ACHN (cell line): ENCODE measurements around the gene ESYT2.
A peak's percentile ranks its signal among the peaks of the same experiment; 100 is the strongest.
"Not testable (repeated sequence)": the region's sequence is repeated elsewhere in the genome, so short reads cannot be mapped to it uniquely, and the experiment has no call there.

Experiments
- DNase-seq: peaks from one replicate; pipeline ENCODE4 v3.0.0-alpha.2; 2015
- in situ Hi-C: cut with HindIII; loops from 2 replicates; pipeline ENCODE4 v1.10.0; 2017; ENCODE audit warnings: low sequenced_read_pairs, low pct_ligation_motif_present, low pct_unique_long_range_greater_than_20kb

ESYT2 gene, protein sequence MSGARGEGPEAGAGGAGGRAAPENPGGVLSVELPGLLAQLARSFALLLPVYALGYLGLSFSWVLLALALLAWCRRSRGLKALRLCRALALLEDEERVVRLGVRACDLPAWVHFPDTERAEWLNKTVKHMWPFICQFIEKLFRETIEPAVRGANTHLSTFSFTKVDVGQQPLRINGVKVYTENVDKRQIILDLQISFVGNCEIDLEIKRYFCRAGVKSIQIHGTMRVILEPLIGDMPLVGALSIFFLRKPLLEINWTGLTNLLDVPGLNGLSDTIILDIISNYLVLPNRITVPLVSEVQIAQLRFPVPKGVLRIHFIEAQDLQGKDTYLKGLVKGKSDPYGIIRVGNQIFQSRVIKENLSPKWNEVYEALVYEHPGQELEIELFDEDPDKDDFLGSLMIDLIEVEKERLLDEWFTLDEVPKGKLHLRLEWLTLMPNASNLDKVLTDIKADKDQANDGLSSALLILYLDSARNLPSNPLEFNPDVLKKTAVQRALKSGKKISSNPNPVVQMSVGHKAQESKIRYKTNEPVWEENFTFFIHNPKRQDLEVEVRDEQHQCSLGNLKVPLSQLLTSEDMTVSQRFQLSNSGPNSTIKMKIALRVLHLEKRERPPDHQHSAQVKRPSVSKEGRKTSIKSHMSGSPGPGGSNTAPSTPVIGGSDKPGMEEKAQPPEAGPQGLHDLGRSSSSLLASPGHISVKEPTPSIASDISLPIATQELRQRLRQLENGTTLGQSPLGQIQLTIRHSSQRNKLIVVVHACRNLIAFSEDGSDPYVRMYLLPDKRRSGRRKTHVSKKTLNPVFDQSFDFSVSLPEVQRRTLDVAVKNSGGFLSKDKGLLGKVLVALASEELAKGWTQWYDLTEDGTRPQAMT

DNA sequence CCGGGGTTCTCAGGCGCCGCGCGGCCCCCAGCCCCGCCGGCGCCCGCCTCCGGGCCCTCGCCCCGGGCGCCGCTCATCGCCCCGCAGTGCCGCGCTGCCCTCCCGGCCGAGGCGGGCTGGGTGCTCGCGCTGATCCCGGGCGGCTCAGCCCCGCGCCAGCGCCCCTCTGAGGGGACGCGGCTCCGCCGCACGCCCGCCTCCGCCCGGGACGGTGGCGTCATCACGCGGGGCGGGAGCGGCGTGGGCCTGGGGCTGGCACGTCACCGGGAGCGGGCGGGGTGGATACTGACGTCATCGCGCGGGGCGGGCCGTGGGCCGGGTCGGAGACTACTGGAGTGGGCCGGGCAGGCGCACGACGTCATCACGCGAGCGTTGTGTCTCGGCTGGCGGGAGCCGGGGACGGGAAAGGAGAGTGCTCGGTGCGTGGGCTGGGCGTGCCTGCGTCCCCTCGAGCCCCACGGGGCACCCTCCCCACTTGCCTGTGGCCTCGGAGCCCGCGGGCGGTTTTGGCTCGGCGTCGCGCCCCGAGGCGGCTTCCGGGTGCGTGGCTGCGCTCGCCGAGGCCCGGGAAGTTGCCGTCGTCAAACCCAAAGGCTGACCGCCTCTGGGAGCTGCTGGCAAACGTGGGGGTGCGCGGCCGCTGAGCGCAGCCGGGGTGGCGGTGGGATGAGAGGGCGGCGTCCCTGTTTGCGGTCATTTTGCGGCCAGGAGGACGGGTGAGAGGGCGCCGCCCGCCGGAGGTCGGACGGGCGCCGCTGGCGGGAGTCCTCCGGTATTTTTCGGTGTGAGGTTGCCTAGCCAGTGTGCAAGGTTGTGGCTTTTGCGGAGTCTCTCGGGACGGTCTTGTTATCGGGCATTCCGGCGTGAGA is at the start of gene ESYT2:
Gene ESYT2 (minus strand): TSS at position 168 of the 869 bp plus-strand sequence. CDS start 91 bp downstream, at position 77.
- in situ Hi-C loops, result no loop called here
- peak; percentile 98 for DNase-seq

DNA sequence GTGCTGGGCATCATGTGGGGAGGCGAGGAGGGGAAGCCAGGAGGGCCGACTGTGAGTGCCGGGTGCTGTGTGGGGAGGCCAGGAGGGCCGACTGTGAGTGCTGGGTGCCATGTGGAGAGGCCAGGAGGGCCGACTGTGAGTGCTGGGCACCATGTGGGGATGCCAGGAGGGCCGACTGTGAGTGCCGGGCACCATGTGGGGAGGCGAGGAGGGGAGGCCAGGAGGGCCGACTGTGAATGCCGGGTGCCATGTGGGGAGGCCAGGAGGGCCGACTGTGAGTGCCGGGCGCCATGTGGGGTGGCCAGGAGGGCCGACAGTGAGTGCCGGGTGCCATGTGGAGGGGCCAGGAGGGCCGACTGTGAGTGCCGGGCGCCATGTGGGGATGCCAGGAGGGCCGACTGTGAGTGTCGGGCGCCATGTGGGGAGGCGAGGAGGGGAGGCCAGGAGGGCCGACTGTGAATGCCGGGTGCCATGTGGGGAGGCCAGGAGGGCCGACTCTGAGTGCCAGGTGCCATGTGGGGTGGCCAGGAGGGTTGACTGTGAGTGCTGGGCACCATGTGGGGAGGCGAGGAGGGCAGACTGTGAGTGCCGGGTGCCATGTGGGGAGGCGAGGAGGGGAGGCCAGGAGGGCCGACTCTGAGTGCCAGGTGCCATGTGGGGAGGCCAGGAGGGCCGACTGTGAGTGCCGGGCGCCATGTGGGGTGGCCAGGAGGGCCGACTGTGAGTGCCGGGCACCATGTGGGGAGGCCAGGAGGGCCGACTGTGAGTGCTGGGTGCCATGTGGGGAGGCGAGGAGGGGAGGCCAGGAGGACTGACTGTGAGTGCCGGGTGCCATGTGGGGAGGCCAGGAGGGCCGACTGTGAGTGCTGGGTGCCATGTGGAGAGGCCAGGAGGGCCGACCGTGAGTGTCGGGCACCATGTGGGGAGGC is 49.1 kb upstream of the ESYT2 start:
- in situ Hi-C loops, DNase-seq: not testable (repeated sequence)

DNA sequence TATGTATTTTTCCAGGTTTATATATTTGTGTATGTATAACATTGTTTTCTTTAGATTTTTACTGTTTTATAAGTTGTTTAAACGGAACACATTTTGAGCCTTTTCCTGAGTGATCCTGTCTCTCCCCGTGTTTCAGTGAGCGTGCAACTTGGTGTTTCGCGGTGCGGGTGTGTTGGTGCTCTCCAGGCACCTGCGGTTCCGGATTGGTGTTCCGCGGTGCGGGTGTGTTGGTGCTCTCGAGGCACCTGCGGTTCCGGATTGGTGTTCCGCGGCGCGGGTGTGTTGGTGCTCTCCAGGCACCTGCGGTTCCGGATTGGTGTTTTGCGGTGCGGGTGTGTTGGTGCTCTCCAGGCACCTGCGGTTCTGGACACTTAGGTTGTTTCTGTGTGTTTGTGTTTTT is 47.7 kb upstream of the ESYT2 start:
- no peak for DNase-seq
- in situ Hi-C loops, result no loop called here

DNA sequence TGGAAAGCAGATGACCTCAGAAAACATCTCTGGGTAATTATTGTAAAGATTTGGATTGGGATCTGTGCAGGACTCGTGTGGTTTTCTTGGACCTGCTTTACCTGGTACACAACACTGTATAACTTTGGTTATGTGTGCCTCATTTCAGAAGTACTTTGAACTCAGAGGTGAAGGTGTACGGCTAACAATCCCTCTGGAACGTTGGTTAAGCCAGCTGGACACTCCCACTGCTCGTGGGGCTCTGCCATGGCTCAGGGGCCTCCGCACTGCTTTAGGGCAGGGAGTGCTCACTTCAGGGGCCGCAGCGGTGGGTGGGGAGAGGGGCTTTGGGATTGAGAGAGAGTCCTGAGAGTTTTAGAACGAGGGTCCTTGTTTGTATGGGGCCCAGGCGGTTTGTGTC is 40.6 kb upstream of the ESYT2 start:
- in situ Hi-C loops, result no loop called here
- no peak for DNase-seq

DNA sequence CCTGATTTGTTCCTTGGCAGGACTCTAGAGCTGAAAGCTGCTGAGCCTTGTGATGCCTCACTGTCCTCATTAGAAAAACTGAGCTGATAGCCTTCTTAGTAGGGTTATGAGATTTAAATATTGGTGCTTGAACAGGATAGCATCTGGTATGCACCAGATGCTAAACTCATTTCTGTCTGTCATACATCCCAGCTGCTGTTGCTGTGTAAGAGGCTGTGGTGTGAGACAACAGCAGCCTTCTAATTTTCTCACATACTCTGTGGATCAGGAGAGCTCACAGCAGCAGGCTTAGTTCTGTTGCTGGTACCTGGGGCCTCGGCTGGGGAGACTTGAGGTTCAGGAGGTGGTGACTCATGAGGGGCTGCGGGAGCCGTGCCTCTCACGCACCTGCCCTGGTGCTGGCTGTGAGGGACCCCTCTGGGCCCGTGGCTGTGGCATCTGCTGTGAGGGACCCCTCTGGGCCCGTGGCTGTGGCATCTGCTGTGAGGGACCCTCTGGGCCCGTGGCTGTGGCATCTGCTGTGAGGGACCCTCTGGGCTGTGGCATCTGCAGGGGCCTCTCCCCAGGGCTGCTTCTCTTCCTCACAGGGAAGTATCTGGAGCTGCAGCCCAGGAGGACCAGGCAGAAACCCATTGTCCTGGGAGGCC is 39.6 kb upstream of the ESYT2 start:
- in situ Hi-C loops, result no loop called here

DNA sequence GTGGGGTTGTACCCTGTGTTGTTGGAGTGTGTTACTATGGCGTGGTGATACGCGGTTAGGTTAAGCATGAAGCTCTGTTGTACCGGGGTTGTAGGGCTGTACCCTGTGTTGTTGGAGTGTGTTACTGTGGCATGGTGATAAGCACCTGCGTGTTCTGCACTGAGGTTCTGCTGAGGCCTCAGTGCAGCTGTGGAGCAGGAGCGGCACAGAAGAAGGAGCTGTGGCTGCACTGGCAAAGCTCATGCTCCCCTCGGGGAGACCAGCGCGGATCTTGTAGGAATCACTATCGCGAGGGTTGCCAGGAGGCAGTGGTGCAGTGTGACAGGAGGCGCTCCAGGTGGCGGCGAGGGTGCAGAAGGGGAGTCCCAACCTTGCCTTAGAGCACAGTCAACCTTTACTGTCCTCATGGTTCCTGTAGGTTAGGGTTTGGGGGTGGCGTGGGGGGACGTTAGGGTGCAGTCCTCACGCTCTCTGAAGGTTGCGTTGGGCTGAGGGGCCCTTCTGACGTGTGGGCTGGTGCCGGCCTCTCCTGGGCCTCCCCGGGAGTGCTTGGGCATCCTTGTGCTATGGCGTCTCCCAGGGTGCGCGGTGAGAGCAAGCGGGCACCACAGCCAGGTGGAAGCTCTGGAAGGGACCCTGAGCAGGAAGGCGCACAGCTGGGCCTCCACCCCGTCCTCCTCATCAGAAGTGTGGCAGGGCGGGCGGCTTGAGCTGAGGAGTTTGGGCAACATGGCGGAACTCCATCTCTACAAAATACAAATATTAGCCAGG is 38.1 kb upstream of the ESYT2 start:
- in situ Hi-C loops, result no loop called here
- DNase-seq, result no peak

More for the DNA sequence above, 39.6 kb upstream of the ESYT2 start:
- no peak for DNase-seq

DNA sequence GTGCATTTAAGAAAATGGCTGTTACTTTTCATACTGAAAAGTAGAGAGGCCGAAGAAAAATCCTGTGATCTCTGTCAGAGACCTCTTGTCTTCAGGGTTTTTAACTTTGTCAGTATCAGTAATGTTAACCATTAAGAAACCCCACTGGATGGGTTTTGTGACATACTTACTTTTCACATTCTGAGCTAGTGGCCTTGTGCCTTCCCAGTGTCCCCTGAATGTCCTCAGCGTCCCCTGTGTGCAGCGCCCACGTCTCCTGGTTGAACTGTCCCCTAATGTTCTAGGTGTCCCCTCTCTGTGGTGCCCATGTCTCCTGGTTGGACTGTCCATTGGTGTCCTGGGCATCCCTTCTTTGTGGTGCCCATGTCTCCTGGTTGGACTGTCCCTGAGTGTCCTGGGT is 36.7 kb upstream of the ESYT2 start:
- no peak for DNase-seq
- in situ Hi-C loops, result no loop called here

DNA sequence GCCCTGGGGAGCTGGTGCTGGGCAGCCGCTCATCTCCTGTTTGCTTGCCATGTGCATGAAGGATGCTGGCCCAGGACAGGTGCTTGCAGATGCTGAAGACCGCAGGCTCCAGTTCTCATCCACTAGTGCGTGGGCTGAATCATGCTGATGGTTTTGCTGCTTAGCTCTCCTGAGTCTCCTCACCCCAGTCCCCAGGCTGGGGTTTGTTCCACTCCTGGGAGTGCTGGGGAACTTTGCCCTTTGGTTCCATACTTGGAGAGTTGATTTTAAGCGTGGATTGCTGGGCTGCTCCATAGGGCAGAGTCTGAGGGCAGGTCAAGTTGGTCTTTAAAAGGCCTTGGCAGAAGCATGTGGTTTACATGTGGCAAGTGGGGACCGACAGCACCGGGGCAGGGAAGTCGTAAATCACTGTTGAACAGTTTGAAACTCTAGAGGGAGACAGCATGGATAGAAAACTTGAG is 36.2 kb upstream of the ESYT2 start:
- in situ Hi-C loops, result no loop called here
- DNase-seq, result no peak

DNA sequence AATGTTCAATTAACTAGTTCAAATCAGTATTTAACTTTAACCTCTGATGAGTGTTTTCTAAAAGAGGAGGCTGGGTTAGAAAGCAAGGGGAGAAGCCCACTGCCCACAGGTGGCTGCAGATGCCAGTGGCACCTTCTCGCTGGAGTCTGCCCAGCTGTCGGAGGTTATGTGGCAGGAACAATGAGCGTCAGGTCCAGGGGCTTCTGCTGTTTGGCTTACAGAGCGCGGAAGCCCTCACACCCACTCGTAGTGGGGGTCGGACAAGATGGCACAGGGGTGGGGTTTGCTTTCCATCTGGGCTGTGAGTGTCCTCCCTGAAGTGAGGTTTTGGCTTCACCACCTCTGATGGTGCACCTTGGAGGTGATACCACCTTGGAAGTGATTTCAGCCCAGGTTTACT is 35.5 kb upstream of the ESYT2 start:
- DNase-seq, result no peak
- in situ Hi-C loops, result no loop called here

DNA sequence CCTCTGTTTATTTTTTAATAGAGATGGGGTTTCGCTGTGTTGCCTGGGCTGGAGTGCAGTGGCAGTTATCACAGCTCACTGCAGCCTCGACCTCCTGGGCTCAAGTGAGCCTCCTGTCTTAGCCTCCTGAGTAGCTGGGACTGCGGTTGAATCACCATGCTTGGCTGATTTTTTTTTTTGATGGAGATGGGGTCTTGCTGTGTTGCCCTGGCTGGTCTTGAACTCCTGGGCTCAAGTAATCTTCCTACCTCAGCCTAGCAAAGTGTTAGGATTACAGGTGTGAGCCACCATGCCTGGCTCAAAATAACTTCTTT is 35.2 kb upstream of the ESYT2 start:
- no peak for DNase-seq
- in situ Hi-C loops, result no loop called here

DNA sequence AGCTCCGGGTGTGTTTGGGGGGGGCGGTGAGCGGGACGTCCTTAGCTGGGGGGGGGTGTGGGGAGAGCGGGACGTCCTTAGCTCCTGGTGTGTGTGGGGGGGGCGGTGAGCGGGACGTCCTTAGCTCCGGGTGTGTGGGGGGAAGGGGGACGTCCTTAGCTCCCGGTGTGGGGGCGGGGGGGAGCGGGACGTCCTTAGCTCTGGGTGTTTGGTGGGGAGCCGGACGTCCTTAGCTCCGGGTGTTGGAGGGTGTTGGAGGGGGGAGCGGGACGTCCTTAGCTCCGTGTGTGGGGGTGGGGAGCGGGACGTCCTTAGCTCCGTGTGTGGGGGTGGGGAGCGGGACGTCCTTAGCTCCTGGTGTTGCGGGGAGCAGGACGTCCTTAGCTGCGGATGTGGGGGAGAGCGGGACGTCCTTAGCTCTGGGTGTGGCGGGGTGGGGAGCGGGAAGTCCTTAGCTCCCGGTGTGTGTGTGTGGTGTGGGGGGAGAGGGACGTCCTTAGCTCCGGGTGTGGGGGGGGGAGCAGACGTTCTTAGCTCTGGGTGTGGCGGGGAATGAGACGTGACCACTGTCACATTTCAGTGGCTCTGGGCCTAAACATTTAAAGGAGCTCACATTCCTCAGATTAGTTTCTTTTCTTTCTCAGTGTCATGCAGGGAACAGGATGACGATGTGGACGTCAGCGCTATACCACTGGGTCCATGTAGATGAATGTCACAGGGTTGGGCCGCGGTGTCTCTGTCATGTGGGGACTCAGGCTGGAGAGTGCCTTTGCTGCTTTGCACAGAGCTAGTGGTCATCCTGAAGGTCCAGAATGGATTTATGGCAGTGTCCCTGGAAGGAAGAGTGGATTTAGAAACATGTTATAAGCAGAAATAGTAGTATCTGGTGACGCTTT is 34.5 kb upstream of the ESYT2 start:
- in situ Hi-C loops, result no loop called here

DNA sequence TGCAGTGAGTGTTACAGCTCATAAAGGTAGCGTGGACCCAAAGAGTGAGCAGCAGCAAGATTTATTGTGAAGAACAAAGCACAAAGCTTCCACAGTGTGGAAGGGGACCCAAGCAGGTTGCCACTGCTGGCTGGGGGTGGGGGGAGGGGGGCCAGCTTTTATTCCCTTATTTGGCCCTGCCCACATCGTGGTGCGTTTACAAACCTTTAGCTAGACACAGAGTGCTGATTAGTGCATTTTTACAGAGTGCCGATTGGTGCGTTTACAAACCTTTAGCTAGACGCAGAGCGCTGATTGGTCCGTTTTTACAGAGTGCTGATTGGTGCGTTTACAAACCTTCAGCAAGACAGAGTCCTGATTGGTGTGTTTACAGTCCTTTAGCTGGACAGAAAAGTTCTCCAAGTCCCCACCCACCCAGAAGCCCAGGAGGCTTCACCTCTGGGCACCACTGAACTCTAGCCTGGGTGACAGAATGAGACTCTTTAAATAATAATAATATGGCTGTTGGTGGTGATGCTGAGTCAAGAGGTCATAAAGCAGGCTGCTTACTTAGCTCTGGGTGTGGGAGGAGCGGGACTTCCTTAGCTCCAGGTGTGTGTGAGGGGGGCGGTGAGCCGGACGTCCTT is 33.8 kb upstream of the ESYT2 start:
- in situ Hi-C loops, result not testable (repeated sequence)
- peak; percentile 67 for DNase-seq

More for the DNA sequence above, 34.5 kb upstream of the ESYT2 start:
- peak; percentile 66 for DNase-seq

DNA sequence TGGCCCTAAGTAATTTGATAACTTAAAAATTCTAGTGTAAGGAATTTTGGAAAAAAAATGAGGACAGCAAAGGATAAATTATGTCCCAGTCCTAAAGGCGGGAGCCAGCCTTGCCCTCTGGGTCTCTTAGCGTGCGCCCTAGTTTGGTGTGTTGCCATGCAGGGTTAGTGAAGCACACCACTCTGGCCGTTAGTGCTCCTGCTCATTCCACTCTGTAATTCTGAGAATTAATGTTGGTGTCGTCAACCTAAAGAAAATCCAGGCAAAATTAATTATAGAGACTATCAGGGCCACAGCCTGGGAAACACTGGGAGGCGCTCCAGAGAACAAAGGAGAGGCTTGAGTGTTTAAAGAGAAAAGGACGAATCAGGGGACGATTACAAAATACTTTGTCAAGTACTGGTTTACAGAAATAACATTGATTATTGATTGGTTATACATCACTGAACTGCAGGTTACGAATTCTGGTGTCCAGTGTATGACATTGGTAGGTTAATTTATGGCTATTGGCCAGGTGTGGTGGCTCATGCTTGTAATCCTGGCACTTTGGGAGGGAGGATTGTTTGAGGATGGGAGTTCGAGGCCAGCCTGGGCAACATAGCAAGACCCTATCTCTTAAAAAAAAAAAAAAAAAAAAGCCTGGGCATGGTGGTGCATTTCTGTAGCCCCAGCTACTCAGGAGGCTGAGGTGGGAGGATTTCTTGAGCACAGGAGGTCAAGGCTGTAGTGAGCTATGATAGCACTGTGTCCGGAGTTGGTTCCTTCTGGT is 32.8 kb upstream of the ESYT2 start:
- DNase-seq, result no peak
- in situ Hi-C loops, result no loop called here

DNA sequence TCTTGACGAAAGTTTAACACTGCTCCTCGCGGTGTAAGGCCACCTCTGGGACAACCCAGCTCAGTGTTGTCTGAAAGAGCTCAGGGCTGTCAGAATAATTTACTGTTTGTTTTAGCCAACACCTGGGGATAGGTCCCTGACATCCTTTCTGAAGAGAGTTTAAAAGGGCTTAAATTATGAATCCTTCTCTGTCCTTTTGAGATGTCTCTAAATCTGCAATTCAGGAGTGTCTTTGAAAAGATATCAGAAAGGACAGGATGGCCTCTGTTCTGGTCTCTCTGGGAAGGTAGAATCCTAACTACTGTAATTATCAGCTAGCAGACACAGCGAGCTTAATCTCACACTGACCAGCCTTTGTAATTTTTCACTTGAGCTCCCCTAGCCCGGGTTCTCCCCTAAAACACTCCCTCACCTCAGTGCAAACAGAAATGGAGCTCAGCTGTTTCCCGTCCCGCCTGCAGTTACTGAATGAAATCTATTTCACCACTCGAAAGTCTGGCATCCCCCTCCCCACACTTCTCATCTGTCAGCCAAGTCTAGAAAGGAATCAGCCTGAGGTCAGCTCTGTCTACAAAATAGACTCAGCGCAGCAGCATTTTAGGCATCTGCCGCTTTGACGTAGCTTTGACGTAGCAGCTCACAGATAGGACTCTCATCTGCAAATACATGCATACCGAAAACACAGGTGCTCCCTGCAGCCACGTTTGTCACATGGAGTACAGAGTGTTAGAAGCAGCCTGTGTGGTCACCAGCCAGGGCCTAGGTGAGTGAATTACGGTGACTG is 31.9 kb upstream of the ESYT2 start:
- no peak for DNase-seq
- in situ Hi-C loops, result no loop called here
